Fibroblast of skin of left biceps (primary cell): Measurements from ENCODE around the gene TSPAN9.

Experiments
- DNase-seq, 2 experiments: peaks; one replicate each; pipeline ENCODE4 v3.0.0-alpha.2; 2013; ENCODE audit warnings: low read depth in 2 of 2

TSPAN9 gene

DNA sequence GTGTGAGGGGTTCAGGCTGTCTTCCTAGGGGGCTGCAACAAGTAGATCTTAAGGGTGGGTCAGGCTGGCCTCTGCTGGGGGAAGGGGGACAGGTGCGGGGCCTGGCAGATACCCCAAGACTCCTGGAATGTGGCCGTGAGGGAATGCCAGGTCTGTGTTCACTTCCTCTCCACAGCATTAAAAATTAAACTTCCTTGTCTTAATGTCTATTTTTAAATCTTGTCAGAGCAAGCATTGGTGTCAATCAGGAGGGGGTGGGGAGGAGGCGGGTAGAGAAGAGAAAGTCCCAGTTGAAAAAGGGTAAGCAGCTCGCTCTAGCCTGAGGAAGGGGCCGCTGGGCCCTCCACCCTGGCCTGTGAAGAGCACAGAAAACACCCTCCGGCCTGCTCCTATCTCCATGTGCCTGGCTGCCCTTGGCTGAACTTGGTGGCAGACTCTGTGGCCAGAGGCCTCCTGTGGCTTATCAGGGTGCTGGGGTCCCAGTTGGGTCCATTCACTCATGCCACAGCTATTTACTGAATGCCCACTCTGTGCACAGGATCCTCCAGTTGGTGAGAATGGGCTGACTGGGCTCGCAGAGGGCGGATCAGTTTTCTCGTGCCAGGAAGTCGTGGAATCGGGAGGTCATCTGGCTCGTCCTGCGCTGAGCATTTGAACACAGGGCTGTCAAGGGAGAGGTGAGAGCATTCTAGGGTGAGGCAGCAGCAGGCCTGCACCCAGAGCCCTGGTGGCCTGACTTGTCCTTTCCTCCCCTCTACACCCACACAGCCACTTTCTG is 128.8 kb downstream of the TSPAN9 start:
- DNase-seq, result no peak

- no peak for DNase-seq
Observed at GRCh38 chr12:3206536-3207072, 129.4 kb downstream of the TSPAN9 start.

DNA sequence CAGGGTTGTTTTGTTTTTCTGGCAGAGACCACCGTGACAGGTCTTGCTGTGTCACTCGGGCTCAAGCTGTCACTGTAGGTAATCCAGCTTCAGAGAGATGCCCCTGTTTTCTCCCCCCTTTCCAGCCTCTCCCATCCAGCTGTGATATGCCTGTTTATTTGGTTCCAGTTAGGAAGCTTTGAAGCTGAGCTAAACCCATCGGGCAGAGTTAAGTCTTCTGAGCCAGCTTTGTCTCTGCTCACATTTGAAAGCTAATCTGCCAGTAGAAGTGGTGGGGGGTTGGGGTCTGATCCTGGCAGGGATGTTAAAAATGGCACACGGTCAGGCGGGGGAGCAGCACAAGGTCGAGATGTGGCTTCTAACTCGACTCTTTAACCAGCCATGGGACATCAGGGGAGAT is 130.0 kb downstream of the TSPAN9 start:
- no peak for DNase-seq

- no peak for DNase-seq
Observed at GRCh38 chr12:3207858-3208257, 130.7 kb downstream of the TSPAN9 start.

DNA sequence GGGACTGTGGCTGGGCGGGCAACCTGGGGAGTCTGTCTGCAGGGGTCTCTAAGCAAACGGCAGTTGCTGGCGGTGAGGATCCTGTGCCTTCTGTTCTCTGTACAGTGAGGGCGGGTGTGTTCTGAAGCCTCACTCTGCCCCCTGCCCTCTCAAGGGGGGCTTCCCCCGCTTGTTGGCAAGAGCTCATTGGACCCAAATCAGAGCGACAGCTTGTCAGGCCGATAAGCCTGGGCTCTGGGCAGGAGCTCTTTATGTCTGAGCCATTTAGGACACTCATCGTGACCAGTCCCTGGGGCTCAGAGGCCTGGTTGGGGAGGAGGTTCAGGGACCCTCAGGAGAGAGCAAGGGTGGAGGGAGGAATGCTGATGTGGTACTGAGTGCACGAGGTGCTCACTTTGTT is 136.0 kb downstream of the TSPAN9 start:
- no peak for DNase-seq

DNA sequence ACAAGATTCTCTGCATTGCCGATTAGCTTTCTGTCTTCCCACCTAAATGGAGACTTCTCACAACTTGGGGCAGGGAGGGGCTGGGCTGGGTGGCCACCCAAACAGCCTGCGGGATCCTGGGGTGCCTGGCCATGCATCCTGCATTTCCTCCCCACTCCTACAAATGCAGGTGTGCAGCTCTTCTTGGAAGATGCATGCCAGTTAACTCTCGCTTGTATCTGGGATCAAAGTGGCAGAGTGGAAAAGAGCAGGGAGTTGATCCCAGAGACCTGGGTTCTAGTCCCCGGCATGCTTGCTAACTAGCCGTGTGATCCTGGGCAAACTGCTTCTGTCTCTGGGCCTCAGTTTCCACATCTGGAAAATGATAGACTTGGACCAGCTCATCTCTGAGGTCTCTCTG is 136.6 kb downstream of the TSPAN9 start:
- no peak for DNase-seq

DNA sequence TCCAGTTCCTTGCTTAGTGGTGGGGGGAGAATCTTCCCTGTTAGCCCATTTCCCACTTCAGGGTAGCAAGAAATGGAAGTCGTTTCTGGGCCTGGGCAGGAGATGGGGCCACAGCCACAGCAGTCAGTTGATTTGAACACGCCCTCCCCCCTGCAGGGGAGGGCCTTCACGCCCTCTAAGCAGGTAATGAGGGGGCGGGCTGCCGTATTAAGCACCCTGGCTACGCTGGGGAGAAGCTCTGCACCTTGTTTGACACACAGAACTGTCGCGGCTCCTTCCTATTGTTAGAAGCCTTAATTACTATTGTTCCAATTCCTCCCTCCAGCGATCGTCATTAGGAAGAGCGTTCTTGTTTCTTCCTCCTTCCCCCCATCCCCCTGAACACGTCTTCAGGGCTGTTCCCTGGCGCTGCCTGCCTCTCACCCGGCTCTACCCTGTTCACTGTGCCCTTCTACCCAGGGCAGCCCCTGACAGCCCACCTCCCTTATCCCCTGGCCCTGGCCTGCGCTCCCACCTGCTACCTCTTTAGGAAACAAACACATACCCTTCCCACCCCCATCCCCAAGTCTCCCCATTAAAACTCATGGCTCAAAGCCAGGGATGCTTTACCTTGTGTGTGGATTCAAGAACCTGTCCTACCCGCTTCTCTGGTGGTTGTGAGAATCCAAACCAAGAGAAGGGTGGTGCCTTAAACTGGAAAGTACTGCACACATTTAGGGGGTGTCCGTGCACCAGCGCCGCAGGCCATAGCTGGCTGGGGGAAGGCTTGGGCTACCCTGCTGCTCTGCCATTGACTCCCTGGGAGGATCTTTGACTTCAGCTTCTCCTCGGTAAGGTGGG is 137.6 kb downstream of the TSPAN9 start:
- DNase-seq, result no peak

- DNase-seq, result no peak
Observed at GRCh38 chr12:3215410-3215975, 138.3 kb downstream of the TSPAN9 start.

GRCh38 chr12:3216097-3216496 is 138.9 kb downstream of the TSPAN9 start:
- no peak for DNase-seq

DNA sequence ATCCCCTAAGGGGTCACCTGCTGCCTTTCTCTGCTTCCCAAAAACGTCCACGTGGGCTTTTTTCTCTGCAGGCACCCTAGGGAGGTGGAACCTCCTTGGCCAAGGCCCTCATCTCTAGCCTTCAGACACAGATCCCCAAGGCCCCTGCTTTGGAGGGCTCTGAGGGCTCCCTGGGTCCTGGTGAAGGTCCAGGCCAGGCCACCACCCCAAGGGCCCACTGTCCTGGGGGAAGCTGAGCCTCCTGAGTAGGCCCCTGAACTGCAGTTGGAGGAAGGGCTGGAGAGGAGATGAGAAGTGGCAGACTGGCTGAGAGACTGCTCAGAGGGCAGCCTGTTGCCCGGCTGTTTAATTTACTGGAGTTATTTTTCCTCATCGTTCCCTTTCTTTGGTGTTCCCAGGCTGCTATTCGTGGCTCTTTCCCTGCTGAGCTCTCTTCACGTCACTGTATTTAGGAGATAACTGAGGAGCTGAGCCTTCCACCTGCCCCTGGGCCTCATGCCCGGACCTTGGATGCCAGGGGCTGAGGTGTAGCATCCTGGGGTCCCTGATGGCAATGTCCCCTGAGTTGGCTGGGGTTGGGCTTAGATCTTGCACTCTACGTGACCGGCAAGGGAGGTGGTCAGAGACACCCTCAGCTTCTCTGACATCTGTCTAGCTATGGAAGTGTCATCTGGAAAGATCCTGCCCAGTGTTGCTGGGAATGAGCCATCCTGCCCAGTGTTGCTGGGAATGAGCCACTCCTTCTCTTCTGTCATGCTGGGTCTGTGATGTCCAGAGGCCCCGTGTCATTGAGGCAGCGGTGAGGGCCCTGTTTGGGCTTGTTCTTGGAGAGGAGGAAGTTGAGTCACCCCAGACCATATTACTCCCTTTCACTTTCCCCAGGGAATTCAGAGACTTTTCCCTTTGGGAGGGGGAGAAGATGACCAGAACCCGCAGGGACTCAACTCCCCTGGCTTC is 139.8 kb downstream of the TSPAN9 start:
- no peak for DNase-seq

GRCh38 chr12:3217683-3218079 is 140.5 kb downstream of the TSPAN9 start:
- no peak for DNase-seq

DNA sequence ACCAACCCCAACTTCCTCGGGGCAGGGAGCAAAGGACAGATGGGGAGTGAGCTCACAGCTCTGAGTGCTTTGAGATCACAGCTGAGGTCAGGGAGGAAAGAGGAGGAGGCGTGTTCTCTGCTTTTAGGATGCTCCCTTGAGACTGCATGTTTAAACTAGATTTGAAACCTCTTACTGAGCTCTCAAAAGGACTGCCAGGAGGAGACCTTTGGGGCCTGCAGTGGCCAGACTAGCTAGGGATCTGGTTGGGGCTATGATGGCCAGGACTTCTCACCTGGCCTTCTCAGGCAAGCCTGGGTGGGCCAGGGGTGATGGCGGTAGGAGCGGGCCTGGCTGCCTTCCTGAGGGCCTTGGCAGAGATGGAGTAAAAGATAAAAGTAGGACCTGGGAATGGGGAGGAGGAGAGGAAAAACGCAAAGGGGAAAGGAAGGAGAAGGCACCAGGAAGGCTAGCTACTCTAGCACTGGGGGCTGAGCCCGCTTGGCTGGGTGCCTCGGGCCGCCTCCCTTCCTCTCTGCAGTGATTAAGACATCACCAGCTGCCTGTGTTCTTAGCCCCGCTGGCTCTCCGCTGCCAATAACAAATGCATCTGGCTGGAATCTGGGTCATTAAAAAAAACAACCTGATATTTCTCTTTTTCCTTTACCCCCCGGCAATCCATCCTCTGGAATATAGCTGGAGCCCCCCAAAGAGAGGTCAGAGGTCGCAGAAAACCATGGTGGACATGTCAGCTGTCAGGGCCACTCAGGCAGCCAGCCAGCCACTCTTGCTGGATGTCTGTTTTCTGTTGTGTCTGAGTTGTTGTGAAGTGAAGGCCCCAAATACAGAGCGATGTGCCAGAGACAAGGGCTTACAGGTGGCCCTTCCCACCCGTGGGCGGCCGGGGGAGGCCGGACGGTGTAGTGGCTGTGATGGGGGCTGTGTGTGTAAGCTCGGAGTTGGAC is 141.3 kb downstream of the TSPAN9 start:
- peak; percentile 35 to 44 for DNase-seq

DNA sequence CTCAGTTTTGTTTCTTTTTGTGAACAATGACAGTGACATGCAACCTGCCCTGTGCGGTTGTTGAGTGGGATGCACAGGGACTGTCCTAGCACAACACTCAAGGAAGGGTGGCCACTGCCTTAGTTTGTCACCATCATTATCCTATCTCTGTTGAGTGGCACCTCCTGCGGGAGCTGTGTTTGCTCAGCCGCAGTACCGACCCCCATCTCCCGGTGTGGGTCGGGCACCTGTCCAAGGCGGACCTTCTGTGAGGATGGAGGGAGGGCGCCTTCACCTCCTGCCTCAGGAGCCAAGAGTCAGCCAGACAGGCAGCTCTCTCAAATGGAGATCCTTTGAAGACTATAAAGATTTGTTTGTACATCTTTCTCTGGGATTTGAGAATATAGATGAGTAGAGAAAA is 142.1 kb downstream of the TSPAN9 start:
- no peak for DNase-seq

DNA sequence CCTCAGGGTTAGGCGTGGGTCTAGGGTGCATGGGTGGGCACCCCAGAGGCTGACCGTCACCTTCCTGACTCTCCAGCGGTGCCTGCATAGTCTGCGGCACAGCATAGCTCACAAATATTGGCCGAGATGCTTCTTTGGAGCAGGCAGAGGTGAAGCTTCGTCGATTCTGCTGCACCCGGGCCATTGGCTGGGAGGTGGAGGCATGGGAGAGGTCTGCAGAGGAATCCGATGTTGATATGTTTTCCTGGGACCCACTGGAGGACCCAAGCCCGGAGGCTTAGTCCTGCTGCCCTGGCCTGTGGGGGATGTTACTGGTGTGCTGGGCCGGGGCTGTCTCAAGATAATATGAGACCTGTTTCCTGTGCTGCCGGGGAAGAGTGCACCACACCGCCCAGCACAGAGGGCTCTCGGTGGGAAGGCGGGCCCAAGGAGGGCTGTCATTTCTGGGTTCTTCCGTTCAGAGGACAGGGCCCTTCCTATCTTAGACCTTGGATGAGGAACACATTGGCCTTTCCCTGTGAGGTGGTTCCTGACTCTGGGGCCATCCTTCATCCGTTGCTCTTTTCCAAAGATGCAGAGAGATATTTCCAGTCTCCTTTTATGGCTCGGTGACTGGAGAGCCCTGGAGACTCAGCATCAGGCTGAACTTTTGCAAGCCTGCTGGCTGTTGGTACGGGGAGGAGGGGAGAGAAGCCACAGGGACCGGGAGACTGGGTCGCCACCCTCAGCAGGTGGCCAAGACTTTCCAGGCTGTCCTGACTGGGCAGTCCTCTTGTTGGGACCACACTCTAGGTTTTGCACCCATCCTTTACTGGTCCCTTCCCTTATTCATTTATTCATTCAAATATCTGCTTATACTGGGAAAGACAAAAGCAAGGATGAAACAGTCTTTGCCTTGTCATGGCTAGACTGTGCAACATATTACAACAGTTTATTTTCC is 143.5 kb downstream of the TSPAN9 start:
- DNase-seq, result no peak

GRCh38 chr12:3222306-3222705 is 145.1 kb downstream of the TSPAN9 start:
- no peak for DNase-seq

- no peak for DNase-seq
Observed at GRCh38 chr12:3222979-3223378, 145.8 kb downstream of the TSPAN9 start.

DNA sequence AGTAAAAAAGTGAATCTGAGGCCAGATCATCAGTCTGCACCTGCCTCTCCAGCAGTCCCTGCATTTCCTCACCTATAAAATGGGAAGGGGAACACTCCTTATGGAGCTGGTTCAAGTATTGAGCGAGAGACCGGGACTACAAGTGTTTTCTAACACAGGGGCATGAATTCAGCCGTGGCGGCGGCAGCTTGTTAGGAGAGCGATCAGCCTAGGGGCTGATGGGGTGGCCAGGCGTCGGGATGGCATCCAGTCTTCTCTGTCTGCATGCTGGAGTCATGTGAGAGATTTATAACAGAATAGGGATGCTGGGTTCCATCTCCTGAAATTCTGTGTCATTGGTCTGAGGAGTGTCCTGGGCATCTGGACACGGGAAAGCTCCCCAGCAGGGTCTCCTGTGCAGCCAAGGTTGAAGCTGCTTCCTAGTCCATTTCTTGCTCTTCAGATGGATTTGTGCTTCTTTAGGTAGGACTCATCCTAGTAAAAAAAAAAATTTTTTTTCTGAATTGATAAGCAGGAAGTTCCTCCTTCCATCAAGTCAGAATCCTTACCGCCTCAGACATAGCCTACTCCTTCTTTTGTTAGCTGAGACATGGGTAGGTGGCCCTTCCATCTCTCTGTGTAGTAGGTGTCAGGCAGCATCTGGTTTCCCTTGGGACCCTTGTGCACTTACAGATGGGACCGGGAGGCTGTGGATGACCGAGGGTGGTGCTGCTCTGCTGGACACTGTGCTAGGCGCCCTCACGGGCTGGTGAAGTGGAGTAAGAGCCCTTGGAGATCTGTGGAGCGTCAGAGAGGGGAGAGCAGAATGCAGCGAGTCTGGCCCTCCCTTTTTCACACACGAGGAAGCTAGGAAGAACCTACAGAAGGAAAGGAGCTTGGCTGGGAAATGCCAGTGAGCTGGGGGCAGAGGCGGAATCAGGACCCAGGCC is 146.7 kb downstream of the TSPAN9 start:
- no peak for DNase-seq

DNA sequence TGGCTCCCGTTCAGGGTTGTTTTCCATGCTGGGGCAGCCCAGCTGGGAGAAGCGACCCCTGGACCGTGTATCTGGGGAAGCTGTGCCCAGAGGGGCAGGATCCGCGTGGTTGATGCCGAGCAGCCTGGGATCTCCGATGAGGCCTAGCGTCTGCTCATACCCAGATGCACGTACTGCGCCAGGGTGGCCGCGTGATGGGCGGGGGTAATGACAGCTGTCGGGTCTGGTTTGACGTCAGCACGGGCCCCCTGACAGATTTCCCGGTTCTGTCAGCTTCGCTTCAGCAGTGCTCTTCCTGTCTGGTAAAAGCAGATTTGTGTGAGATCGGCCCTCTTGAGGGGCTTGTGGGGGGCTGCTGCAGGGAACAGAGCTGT is 147.3 kb downstream of the TSPAN9 start:
- DNase-seq, result no peak
